HG03442 (cell line): ENCODE measurements around the gene ABHD12.

Experiments
- ATAC-seq: cut with Tn5 transposase; IDR thresholded peaks from one replicate; pipeline ENCODE4 v1.9.1; 2021; ENCODE audit warnings: mild to moderate bottlenecking, moderate library complexity; ENCODE audit not compliant: unreplicated experiment

Gene ABHD12

DNA sequence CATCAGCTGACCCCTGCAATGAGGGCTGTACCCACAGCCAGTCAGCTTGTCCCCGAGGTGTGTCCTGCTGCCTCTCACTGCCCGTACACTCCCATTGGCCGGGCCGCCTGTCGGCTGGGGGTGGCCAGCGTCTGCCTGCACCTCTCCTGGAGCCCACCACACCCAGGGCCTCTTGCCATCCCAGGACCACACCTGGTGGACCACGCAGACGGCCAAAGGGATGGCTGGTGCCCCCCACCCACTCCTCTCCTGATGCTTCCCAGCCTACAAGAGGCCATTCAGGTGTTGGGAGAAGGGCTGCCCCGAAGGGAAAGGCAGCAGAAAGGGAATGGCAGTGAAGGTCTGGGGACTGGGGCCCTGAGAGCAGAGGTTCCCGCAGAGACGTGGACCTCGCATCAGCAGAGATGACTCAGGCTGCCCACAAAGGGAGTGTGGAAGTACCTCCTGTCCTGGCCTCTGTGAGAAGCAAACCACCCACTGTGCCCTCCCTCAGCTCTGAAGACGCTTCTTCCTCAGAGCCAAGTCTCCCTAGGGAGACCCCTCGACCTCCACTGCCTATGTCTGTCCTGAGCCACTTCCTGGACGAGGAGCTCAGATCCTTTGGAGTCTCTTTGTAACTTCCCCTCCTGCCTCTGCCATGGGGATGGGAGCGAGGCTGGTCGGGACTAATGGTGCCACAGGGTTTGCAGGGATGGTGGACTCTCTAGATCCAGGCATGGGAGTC, 81.8 kb downstream of the ABHD12 start:
- peak; percentile 23 for ATAC-seq

DNA sequence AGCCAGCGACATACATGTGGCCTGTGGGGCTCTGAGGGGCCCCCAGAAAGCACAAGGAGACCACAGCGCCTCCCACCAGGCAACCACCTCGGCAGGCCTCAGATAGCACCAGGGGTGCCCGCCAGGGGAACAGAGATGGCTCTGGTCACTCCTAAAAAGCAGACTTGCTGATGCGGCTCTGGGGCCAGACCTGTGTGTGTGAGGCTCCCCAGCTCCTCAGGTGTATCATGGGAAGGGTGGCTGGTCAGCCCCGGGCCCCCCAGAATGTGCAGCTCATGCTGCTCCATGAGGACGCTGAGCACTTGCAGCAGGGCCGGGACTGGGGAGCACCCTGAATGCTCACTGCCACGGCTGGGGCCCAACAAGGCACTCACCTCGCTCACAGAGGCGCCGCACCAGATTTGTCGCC, 82.5 kb downstream of the ABHD12 start:
- no peak for ATAC-seq

DNA sequence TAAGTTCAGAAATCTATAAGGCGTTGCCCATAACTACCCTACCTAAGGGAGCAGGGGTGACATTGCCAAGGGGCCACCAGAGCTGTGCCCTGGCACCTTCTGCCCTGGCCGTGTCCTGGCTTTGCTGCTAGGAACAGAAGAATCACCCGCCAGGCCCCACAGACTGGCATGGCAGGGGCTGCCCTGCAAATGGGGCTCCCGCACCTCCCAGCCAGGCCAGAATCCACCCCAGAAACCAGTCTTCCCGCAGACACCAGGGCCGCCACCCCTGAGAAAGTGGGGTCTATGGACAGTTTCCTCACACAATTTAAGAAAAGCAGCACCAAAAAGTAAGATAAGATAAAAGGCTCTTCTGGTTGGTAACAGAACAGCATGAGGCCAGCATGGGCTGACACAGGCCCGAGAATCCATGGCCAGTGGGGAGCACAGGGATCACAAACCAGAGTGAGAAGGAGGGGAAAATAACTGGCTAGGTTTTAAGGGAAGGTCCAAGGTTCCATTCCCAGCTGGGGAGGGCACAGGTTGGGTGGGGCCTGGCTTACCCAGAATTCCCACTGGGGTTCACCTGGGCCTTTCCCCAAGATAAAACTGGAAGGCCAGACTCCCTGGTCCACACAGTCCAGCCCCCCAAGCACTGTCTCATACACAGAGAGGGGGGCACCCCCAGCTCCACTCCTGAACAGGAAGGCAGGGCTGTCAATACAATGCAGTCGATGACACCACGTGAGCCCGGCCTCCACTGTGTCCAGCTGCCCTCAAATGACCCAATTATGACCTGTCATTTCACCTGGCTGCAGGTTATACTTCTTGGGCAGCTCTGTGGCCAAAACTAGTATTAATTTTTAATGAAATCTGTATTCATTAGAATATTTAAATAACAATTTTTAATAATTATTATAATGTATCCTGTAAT, 83.4 kb downstream of the ABHD12 start:
- no peak for ATAC-seq

DNA sequence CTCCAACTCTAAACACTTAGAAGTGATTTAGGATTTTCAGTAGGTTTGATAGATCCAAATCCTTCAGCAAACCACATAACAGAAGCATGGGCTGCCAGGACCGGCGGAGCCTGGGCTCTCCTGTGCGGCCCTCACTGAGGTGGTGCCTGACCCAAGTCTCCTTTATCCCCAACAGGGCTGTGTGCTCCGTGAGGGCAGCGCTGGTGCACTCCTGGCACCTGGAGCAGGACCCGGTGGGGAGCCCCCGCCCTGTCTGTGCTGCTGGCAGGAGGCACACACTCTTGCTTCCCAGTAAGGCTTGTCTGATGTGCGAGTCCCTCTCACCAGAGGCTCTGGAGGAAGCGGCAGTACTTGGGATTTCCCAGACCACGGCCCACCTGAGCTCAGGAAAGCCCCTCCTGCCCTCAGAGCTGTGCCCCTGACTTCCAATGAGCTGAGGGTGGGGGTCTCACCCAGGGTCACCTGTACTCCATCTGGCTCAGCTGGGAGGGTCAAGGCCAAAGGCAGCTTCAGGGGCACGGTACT, 86.5 kb downstream of the ABHD12 start:
- no peak for ATAC-seq

DNA sequence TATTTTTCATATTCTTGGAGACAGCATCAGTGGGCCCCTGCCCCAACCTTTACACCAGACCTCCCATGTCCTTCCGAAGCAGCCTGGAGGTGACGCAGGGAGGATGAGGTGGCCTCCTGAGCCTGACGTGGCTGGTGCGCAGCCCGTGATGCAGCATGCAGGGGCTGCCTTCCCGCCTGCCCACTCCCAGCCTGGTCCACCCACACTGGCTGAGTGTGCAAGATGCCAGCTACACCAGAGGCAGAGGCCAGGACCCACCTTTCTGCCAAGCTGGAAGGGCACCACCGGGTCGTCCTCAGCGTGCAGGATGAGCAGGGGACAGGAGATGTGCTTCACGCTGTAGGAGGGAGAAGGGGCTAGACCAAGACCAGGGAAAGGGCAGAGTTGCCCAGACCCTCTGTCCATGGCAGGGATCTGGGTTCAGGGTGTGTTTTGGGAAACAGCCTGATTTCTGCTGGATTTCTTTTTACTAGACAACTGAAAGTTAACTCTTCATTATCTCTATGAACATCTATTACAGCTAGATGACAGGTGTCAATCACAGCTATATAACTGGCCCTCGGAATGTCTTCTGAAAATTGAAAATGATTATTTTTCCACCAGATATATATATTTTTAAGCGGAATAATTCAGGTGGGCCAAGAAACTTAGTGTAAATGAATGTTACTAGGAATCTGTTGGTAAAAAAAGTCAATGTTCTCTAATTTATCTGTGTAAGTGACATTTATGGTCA, 87.2 kb downstream of the ABHD12 start:
- no peak for ATAC-seq

DNA sequence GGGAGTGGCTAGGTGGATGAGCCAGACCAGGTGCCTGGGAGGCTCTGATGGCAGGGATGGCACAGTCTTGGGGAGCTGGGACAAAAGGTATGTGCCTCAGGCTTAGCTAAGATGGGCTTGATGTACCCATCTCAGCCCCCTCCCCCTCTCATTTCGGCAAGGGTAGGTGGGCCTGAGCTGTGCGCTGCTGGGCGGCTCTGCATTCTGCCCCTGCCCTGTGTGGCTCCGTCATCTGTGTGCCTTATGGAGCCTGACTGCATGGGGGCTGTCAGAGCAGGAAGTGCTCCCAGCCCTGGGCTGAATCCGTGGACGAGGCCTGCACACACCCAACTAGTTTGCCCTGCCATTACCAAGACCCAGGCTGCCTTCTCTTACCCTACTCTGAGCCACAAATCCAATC, 88.0 kb downstream of the ABHD12 start:
- no peak for ATAC-seq

DNA sequence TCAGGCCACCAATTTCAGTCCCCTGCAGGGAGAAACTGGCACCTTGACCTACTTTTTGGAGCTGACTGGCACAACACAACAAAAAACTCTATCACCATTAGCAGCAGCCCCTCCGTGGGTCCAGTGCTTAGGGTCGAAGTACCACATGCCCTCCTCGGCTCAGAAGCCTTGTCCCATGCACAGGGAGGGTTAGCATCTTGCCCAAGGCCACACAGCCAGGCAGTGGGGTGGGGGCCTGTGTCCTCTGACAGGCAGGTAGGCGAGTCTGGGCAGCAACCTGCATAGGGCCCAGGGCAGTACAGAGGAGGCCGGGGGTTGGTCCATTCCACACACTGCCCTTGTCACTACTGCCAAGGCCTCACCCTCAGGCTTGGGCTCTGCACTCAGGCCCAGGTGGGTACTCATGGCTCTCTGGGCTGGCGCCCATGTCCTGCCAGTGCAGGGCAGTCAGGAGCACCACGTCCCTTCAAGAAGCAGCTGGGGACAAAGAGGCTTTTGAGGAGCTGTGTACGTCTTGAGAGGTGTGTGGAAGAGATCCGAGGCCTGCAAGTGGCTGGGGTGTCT, 89.2 kb downstream of the ABHD12 start:
- ATAC-seq: no peak

DNA sequence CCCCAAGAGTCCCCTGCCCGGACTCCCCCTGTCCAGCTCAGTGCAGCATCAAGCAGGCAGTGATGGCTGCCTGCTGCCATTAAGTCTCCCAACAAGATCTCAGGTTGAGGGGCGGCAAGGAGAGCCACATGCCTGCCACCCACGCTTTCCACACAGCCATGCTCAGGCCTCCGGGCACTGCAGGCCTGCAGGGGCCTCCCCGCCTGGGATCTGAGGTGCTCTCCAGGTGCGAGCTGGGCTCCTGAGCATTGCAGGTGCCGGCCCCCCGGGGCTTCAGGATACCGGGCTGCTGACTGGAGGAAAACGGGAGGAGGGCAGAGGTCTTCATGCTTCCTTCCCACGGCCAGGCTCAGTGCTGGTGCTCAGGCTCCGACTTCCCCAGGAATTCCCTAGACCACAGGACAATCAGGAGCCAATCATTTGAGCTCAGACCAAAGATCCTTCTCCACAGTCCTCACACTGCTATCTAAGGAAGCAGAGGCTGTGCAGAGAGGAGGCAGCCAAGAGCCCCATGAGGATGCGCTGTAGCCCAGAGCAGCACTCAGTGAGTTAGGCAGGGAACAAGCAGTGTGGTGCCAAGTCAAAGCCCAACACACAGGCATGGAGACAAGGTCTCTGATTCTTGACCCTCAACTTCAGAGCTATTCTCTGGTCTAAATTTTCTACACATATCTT, 90.0 kb downstream of the ABHD12 start:
- no peak for ATAC-seq

DNA sequence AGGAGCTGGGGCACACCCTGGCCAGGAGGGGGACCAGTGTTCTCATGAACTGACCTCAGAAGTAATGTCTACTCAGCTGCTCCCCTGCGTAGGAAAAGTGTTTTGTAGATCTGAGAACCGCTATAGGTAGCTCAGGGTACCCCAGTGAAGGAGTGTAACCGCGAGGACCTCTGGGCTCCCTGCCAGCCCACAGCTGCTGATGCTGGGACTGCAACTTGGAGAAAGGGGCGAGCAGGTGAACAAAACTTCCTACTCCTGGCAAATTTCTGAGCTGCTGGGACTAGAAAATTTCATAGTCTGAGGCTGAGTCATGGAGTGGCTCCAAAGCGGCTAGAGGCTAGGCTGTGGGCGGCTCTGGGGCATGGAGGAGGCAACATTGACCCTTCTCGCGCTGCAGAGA, 90.8 kb downstream of the ABHD12 start:
- no peak for ATAC-seq

DNA sequence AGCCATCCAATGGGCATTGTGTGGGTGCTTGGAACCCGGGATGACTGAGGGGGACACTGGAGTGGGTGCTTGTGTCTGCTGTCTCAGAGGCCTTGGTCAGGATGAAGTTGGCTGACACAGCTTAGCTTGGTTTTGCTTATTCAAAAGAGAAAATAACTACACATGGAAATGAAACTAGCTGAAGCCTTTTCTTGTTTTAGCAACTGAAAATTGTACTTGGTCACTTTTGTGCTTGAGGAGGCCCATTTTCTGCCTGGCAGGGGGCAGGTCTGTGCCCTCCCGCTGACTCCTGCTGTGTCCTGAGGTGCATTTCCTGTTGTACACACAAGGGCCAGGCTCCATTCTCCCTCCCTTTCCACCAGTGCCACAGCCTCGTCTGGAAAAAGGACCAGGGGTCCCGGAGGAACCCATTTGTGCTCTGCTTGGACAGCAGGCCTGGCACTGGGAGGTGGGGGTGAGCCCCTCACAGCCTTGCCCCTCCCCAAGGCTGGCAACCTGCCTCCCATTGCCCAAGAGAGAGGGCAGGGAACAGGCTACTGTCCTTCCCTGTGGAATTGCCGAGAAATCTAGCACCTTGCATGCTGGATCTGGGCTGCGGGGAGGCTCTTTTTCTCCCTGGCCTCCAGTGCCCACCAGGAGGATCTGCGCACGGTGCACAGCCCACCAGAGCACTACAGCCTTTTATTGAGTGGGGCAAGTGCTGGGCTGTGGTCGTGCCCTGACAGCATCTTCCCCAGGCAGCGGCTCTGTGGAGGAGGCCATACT, 93.3 kb downstream of the ABHD12 start:
- peak; percentile 57 for ATAC-seq

DNA sequence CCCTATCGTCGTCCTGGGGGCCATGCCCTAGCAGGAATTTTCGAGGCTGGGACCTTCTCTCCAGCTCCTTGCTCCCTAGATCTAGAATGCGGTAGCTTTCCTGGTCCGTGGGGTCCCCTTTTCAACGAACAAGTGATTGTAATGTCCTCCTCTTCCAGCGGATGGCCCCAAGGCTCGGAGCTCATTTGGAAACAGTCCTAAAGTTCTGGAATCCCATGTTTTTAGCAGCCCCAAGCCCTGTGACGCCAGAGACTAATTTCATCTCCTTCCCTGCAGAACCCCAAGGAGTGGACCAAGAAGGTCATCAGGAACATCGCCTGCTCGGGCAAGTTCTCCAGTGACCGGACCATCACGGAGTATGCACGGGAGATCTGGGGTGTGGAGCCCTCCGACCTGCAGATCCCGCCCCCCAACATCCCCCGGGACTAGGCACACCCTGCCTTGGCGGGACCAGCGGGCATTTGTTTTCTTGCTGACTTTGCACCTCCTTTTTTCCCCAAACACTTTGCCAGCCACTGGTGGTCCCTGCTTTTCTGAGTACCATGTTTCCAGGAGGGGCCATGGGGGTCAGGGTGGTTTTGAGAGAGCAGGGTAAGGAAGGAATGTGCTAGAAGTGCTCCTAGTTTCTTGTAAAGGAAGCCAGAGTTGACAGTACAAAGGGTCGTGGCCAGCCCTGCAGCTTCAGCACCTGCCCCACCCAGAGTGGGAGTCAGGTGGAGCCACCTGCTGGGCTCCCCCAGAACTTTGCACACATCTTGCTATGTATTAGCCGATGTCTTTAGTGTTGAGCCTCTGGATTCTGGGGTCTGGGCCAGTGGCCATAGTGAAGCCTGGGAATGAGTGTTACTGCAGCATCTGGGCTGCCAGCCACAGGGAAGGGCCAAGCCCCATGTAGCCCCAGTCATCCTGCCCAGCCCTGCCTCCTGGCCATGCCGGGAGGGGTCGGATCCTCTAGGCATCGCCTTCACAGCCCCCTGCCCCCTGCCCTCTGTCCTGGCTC, 94.2 kb downstream of the ABHD12 start:
- ATAC-seq: peak; percentile 20

DNA sequence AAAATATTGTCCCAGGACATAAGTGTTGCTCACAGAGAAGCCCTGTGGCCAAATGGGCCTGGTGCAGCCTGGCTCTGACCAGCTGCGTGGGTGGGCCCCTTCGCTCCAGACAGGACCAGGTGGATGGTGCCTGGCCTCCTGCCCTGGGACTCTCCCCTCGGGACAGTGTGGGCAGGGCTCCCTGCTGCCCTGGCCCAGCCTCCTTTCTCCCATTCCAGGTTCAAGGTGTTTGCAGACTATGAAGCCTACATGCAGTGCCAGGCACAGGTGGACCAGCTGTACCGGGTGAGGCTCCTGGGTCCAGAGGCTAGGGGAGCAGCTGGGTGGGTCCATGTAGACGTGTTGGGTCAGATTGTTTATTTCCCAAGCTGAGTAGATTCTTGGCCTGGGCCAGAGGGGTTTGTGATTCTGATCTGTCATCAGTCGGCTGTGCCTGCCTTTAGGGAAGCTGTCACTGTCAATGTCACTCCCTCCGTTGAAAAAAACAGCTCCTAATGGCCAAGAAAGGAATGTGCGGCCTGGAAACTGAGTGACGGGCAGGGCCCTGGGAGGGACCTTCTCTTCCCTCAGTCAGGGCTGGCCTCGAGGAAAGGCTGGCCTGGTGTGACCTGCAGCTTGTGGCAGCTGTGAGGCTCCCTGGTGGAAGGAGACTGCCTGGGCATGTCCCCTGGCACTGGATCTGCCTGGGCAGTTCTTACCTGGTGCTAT, 95.1 kb downstream of the ABHD12 start:
- ATAC-seq: no peak

DNA sequence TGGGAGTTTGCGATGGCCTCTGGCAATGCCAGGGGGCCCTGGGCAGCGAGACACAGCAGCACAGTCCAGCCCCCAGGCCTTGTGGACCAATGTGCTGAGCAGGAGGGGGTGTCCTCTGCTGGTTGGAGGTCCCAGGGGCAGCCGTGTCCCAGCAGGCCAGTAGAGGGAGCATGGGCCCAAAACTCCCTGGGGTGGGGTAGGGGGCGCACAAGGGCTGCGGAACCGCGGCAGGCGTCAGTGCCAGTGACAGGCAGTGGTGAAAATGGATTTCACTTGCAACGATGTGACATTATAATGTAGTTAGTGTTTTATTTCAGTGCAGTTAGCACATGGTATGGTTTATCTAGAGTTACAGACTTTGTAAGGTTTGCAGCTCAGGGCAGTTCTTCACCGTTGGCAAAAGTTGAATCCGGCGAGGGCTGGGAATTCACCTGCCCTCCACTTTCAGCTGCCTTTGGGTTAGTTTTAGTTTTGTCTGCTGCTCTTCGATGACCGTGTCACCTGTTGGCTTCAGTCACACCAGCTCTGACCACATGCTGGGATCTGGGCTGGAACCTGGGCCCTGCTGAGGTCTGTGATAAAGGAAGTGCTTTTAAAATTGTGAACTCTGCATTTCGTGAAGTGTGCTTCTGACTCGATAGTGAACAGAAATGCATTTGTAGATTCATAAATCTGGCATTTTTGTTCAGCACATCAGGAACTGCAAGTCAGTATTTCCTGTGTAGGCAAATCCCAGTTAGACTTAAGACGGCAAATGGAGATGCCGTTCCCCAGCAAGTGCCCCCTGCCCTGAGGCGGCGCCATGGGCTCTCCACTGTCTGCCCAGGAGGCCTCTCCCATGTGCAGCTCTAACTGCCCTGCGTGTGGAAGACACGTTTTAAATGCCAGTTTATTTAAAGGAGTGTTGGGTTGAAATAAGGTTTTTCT, 95.9 kb downstream of the ABHD12 start:
- no peak for ATAC-seq

DNA sequence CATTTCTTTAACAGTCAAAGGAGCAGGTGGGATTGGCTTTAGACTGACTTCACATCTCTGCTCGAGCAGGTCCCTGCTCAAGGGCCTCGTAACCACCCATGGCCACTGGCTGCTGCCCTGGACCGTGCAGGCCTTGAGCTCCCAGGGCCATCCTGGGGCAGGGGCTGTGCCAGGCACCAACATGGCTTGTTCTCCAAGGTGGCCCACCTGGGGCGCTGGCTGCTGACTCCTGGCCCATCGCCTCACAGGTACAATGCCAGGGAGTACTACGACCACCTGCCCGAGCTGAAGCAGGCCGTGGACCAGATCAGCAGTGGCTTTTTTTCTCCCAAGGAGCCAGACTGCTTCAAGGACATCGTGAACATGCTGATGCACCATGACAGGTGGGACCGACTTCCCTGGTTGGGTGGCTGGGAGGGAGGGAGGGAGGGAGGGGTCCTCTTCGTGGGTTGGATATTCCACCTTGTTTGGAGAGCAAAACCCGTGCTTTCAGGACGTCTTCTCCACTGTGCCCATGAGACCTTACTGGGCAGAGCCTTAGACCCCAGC, 96.7 kb downstream of the ABHD12 start:
- no peak for ATAC-seq

DNA sequence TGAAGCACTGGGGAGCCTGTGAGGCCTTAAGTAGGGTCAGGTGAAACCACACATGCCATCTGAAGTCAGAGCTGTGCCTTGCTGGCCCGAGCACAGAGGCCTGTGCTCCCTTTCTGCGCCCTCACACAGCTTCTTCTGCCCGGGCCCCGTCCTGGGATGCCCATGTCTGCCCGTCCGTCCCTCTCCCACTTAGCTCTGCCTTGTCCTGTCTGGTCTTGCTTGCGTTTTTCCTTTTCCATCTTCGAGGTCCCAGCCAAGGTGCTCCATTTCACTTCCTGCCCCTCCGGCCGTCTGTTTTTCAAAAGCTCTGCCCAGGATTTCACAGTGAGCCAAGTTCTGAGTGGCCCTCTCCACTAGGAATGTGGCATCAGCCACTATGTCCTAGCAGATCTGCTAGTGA, 97.1 kb downstream of the ABHD12 start:
- no peak for ATAC-seq

DNA sequence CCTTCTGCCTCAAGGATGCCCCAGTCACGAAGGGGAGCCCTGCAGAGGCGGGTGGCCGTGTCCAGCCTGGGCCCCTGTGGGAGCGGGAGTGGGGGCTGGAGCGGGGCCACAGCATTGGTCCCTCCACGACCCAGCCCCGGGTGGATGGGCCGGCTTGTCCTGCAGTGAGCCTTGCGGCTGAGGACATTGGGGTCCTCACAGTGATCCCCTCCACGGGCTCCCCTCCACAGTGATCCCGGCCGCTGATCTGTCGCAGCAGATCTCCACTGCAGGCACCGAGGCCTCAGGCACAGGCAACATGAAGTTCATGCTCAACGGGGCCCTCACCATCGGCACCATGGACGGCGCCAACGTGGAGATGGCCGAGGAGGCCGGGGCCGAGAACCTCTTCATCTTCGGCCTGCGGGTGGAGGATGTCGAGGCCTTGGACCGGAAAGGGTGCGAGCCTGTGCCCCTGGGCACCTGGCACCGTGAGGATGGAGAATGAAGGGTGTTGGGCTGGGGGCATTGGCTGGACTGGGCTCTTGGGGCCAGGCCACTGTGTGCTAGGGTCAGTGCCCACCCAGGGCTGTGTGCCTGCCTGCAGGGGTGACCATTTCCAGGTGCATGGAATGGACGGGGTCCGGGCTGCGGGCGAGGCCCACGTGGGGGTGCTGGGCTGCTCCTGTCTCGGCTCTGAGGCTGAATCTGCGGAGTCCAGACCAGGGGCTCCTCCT, 98.3 kb downstream of the ABHD12 start:
- ATAC-seq: no peak
